Inflammatory macrophage (primary cell): ENCODE data around the gene ELAPOR2.
A peak's percentile ranks its signal among the peaks of the same experiment; 100 is the strongest.
"Not testable (repeated sequence)": the region's sequence is repeated elsewhere in the genome, so short reads cannot be mapped to it uniquely, and the experiment has no call there.

Source experiments
- DNase-seq, 2 donors: peaks; one replicate each; pipeline ENCODE4 v3.0.0-alpha.2; 2020 to 2022
- total RNA-seq, 18 experiments: gene quantifications; one replicate each; lab custom pipeline; 2026; ENCODE audit warnings: mixed read lengths in 6 of 18, inconsistent platforms in 2 of 18; lab: John Stamatoyannopoulos, UW

ELAPOR2 gene, protein sequence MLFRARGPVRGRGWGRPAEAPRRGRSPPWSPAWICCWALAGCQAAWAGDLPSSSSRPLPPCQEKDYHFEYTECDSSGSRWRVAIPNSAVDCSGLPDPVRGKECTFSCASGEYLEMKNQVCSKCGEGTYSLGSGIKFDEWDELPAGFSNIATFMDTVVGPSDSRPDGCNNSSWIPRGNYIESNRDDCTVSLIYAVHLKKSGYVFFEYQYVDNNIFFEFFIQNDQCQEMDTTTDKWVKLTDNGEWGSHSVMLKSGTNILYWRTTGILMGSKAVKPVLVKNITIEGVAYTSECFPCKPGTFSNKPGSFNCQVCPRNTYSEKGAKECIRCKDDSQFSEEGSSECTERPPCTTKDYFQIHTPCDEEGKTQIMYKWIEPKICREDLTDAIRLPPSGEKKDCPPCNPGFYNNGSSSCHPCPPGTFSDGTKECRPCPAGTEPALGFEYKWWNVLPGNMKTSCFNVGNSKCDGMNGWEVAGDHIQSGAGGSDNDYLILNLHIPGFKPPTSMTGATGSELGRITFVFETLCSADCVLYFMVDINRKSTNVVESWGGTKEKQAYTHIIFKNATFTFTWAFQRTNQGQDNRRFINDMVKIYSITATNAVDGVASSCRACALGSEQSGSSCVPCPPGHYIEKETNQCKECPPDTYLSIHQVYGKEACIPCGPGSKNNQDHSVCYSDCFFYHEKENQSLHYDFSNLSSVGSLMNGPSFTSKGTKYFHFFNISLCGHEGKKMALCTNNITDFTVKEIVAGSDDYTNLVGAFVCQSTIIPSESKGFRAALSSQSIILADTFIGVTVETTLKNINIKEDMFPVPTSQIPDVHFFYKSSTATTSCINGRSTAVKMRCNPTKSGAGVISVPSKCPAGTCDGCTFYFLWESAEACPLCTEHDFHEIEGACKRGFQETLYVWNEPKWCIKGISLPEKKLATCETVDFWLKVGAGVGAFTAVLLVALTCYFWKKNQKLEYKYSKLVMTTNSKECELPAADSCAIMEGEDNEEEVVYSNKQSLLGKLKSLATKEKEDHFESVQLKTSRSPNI
- total RNA-seq, result 0.40 to 4.0 (median 0.86) reads per million in 18 experiments

DNA sequence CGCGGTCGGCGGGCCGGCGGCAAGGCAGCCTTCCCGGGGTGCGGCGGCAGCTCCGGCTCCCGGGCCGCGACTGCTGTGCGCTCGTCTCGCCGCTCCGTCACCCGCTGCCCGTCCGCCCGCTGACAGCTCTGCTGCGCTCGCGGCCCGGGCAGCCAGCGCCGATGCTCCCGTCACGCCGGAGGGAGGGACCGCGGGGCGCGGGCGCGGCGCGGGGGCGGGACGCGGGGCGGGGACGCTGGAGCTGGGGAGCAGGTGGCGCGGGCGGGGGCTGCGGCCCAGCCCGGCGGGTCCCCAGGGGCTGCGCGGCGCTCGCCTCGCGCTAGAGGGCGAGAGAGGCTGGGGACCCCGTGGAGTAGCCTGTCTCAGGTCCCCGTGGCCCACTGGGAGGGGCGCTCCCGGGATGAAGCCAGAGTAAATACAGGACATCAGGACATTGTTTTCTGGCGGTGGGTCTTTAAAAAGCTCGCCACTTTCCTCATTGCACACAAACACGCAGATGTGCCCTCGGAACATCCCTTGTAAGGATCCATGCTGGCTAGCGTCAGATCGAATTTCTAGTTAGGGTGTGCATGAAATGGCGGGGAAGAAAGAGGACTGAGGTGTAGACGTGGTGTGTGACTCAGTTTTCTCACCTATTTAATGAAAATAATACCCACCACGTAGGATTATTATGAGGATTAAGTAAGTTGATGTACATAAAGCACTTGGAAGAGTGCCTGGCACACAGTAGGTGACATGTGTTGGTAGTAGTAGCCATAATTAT is at the start of gene ELAPOR2:
TSS of gene ELAPOR2 (minus strand) at position 130 of the 763 bp plus-strand sequence. CDS start 141 bp downstream, outside the sequence.
- peak in 1 of 2 donors; percentile 23 for DNase-seq

DNA sequence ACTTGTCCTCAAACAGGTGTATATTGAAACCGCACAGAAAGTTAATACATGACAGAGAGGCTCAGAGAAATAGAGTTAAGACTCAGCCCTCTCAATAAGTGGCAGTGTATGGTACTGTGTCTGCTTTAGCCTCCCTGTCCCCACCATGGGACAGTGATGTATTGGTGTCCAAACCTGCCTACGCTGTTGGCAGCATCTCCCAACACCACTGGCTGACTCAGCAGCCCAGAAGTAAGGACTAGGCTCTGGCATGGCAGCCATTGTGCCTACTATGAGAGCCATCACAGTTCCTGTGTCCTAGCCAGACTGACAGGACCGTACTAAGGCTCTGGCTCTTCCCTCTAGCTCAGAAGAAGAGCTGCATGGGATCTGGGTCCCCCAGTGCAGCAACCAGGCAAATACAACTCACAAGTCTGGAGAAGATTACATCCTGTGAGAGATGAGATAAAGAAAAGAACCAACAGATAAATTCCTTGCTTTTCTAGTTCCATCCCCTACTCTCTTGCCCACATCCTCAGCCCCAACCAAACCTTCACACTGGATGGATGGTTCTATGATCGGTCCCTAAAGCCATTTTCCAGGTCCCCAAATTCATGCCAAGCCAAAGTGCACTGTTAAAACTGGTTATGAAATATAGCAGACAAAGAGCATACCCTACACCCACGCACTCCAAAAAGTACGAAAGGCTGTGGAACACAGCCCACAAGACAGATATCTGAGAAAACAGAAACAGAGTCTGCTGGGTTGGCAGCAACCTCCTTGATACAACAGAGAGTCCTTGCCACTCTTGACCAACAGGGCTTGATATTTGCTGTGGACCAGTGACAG is 48.7 kb upstream of the ELAPOR2 start:
- no peak for DNase-seq

DNA sequence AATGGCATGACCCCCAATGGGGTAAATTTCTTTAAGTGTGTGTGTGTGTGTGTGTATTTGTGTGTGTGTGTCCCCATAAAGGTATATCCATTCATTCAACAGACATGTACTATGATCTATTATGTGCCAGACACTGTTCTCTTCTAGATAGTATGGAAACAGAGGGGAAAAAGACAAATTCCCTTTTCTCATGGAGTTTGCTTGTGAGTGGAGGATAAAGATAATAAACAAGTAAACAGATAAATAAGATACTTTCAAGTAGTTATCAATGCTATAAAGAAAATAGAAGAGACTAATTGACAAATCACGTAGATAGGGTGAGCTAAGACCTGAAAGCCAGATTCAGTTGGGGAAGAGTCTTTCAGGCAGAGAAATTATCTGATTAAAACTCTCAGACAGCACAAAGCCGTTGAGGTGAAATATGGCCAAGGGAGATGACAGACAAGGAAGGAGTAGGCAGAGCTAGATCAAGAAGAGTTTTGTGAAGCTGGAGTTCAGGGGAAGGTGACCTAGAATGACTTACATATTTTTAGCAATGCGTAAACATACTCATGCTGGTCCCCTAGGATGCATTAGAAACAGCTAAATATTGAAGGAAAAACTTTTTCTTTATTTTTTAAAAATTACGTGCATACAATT is 47.6 kb upstream of the ELAPOR2 start:
- no peak for DNase-seq

DNA sequence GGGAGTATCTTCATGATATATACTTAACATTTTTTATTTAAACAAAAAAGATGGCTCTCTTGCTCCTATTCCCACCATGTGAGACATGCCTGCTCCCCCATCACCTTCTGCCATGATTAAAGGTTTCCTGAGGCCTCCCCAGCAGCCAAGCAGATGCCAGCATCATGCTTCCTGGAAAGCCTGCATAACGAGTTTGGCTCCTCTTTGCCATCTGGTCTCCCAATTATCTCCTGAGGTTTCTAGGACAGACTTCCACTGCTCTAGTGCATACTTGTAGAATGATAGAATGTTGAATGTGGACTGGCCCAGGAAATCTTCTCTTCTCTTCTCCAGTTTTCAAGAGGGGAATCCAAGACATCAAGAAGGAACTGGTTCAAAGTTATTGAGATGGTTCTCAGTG is 45.9 kb upstream of the ELAPOR2 start:
- no peak for DNase-seq

DNA sequence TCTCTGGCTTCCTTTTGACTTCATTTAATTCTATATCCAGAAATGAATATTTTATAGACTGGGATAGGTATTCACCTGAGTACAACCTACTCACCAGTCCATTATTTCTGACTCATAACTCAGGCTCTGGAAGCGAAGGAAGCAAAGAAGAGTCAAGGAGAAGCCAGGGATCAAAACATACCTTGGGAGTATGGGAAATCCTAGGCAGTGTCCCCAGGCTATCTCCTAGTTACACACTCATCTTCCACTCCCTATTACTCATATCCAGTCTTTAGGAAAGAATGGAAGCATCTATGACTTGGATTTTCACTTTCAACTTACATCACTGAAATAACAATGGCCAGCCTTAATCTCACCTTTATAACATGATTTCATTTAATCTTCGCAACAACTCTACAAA is 40.9 kb upstream of the ELAPOR2 start:
- DNase-seq, result no peak

DNA sequence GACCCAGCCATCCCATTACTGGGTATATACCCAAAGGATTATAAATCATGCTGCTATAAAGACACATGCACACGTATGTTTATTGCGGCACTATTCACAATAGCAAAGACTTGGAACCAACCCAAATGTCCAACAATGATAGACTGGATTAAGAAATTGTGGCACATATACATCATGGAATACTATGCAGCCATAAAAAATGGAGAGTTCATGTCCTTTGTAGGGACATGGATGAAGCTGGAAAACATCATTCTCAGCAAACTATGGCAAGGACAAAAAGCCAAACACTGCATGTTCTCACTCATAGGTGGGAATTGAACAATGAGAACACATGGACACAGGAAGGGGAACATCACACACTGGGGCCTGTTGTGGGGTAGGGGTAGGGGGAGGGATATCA is 37.9 kb upstream of the ELAPOR2 start:
- not testable (repeated sequence) for DNase-seq

DNA sequence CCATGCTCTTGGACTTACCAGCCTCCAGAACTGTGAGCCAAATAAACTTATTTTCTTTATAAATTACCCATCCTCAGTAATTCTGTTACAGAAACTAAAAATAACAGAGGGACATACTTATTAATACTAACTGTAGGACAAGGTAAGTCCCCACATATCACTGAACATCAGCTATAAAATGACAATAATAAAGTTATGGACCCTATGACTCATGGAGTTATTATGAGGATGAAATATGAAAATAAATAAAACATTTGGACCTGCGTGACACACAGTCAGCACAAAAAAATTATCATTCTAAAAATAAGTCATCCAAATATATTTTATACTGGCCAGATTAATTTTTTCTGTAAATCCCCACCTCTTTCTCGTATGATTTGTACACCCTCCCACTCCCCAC is 34.9 kb upstream of the ELAPOR2 start:
- DNase-seq, result no peak

DNA sequence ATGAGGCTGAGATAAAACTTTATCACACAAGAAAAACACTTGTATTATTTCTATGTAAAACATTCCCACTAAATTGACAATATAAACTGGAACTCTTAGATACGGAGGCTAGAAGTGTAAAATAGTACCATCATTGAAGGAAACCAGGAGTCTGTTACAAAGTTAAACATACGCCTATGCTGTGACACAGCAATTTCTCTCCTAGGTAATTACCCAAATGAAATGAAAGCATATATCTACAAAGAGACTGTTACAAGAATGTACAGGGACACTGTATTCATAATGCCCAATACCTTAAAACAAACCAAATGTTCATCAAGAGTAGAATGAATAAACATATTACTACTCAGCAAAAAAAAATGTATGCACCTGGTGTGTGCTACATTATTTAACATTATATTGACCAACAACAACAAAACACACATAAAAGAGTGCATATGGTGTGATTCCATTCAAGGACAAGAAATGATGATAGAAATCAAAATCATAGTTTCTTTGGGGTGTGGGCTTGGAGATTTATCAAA is 33.2 kb upstream of the ELAPOR2 start:
- DNase-seq, result no peak

DNA sequence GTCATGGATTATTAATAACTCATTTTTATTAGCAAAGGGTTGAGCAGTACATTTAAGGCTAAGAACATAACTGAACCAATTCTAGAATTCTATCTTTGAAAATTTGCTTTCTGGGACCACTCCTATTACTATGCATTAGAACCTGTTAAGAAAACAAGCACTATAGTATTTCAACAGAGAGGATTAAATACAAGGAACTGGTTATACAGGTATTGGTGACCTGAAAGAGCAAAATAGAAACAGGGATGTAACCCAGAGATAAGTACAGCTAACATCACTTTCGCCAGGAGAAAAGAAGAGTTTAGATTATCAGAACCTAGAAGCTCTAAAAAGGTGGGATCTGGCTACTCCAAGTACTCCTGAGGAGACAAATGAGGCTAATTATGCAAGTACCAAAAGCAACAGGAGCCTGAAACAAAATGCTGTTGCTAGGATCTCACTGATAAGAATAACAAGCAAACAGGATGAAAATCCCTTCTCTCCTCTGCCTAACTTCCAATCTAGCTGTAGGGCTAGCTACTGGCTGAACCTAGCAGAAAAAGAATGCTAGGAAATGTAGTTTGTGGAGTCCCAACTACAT is 32.1 kb upstream of the ELAPOR2 start:
- DNase-seq, result no peak

DNA sequence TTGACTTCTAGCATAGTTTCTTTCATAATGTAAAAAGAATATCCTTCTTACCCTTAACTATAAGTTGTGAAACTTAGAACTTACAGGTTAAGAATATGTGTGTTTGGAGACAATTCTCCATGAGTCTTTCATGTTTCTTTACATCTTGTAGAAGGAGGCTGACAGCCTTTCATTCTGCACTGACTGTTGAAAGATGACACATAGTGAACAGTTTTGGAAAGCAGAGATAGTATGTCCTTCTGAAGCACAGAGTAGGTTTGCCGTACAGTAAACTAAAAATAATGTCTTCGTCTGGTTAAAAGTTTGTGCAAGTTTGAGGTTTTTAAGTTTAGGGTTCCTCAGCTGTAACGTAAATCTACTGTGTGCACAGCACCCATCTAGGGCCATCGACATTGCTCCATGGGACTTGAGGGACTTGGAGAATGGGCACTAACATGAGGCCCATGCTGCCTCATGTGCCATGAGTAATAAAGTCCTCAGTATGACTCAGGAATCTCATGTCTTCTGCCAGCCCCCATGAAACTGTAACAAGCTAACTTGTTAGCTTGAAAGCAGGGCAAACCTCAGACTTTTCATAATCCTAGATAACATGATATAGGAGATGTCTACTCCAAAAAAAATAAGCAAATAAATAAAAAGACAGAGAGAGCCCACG is 24.5 kb upstream of the ELAPOR2 start:
- no peak for DNase-seq

DNA sequence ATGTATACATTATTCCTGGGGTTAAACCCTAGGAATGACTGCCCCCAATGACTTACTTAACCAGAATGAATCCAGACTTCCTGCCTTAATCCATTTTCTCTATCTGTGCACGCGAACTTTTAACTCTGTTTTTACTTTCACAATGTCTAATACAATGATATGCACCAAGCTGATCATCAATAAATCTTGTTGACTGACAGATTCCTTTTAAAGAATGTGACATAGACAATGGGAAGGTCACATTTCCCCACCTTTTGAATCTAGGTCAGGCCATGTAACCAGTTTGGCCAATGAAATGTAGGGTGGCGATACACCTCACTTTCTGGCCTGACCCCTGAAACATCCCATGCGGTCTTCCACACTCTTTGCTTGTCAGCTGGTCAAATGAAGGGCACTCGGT is 23.2 kb upstream of the ELAPOR2 start:
- DNase-seq, result no peak

DNA sequence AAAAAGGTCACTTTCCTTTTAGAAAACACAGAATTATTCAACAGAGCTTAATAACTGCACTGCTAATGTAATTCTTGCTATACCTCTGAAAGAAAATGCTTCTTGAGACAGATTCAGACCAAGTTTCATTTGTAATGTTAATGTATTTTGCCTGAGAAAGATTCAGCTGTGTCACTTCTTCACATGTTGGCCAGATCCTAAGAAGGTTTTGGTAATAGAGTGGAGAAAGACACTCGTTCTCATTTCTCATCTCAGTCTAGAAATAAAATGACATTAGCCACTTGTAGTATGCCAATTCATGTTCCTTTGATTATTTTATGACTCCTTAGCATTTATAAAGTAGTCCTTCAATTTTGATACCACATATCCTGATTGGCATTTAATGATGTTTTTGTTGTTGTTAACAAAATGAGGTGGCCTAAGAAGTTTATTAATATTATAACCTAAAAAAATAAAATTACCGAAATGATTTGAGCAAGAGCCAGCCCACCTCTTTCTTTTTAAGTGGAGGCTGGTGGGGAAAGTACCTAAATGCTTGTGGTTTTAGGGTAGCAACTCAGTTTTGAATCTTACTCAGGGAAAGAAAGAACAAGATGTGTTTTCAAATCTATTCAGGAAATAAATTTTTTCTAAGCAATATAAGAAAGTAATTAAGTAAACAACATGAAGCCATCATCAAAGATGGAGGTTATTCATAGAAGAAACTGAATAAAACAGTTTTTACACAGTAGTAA is 16.4 kb upstream of the ELAPOR2 start:
- DNase-seq, result no peak

DNA sequence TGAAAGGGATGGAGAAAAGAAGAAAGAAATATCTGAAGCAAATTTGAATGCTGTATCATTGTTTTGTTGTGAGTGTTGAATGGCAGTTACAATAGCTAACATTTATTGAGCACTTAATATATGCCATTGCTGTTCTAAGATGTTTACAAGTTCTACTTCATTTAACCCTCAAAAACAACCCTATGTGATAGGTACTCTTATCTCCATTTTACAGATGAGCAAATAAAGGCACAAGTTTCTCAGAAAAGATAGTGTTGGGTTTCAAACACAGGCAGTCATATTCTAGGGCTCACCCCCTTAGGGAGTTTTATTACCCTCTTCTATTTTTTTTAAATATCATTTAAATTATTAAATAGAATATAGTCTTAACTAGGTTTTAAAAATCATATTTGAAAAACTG is 8.3 kb upstream of the ELAPOR2 start:
- no peak for DNase-seq

DNA sequence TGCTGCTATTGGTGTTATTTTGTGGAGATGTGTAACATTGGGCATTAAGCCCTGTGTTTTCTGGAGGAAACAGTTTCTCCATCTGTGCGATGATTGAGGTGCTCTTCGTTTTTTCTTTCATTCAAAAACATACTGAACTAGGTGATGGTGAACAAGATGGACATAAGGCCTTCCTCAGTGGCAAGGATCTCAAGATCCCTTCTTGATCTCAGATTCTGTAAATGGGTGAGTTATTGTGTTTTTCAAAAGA is 759 bp upstream of the ELAPOR2 start:
- DNase-seq, result no peak

DNA sequence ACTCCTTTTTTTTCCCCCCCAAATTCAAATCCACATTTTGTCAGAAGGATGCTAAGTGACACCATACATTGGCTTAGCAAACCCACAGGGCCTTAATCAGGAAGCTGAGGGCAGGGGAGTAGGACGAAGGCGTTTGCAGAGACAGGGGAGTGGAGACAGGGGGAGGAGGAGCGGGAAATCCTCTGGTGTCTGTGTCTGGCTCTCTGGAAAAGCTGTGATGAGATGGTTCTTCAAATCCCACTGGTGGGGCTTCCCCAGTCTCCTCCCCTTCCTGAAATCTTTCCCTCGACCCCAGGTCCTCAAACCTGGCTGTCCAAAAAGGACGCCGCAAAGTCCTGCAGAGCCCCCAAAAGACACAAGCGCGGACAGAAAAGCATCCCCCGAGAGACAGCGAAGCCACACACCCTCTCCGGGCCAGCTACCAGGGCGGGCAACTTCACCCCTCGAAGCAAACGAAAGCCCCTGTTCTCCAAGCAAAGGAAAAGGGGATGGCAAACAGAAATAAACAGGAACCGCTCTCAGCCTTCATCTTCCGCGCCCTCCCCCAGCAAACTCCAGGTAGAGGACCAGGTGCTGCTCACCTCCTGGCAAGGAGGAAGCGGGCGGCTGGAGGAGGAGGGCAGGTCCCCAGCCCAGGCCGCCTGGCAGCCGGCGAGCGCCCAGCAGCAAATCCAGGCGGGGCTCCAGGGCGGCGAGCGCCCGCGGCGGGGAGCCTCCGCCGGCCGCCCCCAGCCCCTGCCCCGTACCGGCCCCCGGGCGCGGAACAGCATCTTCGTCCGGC is 520 bp downstream of the ELAPOR2 start:
- no peak for DNase-seq

DNA sequence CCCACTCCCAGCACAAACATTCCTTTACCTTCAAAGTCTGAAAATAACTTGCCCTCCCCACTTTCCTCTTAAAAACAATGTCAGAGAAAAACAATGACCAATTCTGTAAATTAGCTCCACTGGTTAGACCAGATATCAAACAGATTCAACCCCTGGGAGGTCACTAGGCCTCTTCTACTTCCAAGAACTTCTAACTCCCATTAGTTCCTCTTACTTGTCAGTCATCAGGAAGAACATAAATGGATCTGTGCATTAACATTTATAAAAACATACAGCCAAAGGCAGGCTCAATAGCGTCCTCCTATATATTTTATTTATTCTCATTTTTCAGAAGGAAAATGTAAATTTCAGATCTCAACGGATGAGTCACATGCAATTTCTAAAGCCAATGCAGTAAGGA is 2.2 kb downstream of the ELAPOR2 start:
- no peak for DNase-seq

DNA sequence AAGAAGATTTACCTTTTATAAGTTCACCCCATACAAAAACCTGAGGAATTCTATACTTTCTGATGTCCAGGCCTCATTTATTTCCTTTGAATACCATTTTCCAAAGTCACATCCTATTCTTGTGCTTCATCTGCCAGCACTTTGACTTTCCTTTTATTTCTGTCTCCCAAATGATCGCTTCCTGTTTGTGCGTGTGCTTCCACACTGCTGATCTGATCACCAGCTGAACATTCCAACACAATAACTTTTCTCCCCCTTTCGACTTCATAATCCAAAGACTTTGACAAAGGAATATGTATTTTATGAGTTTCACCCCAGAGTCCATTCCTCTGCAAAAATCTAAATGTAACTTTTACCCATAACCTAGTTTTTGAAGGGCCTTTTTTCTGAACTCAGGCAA is 3.1 kb downstream of the ELAPOR2 start:
- no peak for DNase-seq

DNA sequence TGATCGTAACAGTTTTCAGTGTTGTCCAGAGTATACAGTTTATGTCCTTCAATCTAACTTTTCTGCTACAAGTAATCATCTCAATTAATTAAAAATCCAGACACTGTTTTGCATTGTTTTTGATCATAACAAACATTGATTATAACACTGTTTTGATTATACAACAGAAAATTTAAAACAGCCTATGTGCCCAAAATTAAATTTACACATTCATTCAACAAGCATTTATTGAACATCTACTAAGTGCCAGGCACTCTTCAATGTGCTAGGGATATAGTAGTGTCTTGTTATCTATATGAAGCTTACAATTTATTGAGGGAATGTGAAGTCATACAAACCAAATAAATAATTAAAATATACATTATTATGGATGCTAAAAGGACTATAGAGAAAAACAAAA is 10.6 kb downstream of the ELAPOR2 start:
- DNase-seq, result no peak

DNA sequence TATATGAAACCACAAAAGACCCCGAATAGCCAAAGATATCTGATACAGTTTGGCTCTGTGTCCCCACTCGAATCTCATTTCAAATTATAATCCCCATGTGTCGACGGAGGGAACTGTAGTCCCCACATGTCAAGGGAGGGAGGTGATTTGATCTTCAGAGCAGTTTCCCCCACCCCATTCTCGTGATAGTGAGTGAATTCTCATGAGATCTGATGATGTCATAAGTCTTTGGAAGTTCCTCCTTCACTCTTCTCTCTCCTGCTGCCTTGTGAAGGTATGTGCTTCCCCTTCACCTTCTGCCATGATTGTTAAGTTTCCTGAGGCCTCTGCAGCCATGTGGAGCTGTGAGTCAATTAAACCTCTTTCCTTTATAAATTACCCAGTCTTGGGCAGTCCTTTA is 13.0 kb downstream of the ELAPOR2 start:
- DNase-seq, result no peak
